ENCODE results near the gene COA7. TPM values are rescaled to one million over a fixed set of nuclear protein-coding genes. Genes with fewer than 3 reads are reported as not detected.

COA7 gene
- total RNA-seq, 4 donors from 2014 or later, result 18.7 to 22.3 (median 20.1) TPM

- no peaks in the 10 kb centered on the region for H3K36me3 ChIP-seq
- peak overlapping the region; percentile 70 to 87 (median 82) for H3K27ac ChIP-seq
- TF ChIP-seq POLR2A (IDR thresholded peaks at IDR 0.05), result no peak
- TF ChIP-seq, protein P1, sequence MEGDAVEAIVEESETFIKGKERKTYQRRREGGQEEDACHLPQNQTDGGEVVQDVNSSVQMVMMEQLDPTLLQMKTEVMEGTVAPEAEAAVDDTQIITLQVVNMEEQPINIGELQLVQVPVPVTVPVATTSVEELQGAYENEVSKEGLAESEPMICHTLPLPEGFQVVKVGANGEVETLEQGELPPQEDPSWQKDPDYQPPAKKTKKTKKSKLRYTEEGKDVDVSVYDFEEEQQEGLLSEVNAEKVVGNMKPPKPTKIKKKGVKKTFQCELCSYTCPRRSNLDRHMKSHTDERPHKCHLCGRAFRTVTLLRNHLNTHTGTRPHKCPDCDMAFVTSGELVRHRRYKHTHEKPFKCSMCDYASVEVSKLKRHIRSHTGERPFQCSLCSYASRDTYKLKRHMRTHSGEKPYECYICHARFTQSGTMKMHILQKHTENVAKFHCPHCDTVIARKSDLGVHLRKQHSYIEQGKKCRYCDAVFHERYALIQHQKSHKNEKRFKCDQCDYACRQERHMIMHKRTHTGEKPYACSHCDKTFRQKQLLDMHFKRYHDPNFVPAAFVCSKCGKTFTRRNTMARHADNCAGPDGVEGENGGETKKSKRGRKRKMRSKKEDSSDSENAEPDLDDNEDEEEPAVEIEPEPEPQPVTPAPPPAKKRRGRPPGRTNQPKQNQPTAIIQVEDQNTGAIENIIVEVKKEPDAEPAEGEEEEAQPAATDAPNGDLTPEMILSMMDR (IDR thresholded peaks at IDR 0.05 in 4 of 5, conservative IDR thresholded peaks at IDR 0.05 in 1 of 5), result no peak
- H3K4me1 ChIP-seq, result peaks cover 10 to 31% of the 10 kb centered on the region in 2 donors
- ATAC-seq (no peak), DNase-seq (no peak)
- intact Hi-C loops (cut with DNase I; ENCODE audit: low total_unique reads), result loop anchor here (2.0 to 10.0 kb wide), 2 partner anchors 17 to 85 kb away; no protein-coding TSS in a partner anchor
- H3K9me3 ChIP-seq, result no peaks in the 10 kb centered on the region
- no peak overlapping the region for H3K4me3 ChIP-seq
- in situ Hi-C loops (cut with MboI; ENCODE audit: low sequenced_read_pairs in 4 of 4), result loop anchor here in 1 of 4 donors (25.0 kb wide), 1 partner anchor 523 kb away; the partner anchor contains the start of gene ZFYVE9
- no peaks in the 10 kb centered on the region for H3K27me3 ChIP-seq
Measured at GRCh38 chr1:52659851-52660596, 38.1 kb downstream of the COA7 start.

GRCh38 chr1:52659356-52659755, 38.8 kb downstream of the COA7 start:
- Histone ChIP-seq H3K36me3 (no peaks in the 10 kb centered on the region), H3K27ac (peak overlapping the region; percentile 70 to 87 (median 82)), H3K4me3 (no peak overlapping the region), H3K9me3 (no peaks in the 10 kb centered on the region), H3K4me1 (peaks cover 10 to 27% of the 10 kb centered on the region in 2 donors), H3K27me3 (no peaks in the 10 kb centered on the region)
- in situ Hi-C loops (cut with MboI; ENCODE audit: low sequenced_read_pairs in 4 of 4), result loop anchor here in 1 of 4 donors (25.0 kb wide), 1 partner anchor 522 kb away; the partner anchor contains the start of gene ZFYVE9
- DNase-seq, result no peak
- ATAC-seq, result peak in 1 of 2 donors; percentile 2
- intact Hi-C loops (cut with DNase I; ENCODE audit: low total_unique reads), result loop anchor here (2.0 kb wide), 1 partner anchor 17 kb away; no protein-coding TSS in a partner anchor
- no peak for TF ChIP-seq POLR2A (IDR thresholded peaks at IDR 0.05)
- TF ChIP-seq, protein P1 (IDR thresholded peaks at IDR 0.05 in 4 of 5, conservative IDR thresholded peaks at IDR 0.05 in 1 of 5), result no peak

- in situ Hi-C loops (cut with MboI; ENCODE audit: low sequenced_read_pairs in 4 of 4) (loop anchor here in 1 of 4 donors (25.0 kb wide), 1 partner anchor 521 kb away; the partner anchor contains the start of gene ZFYVE9), intact Hi-C loops (cut with DNase I; ENCODE audit: low total_unique reads) (loop anchor here (1.0 to 2.0 kb wide), 2 partner anchors 18 to 54 kb away; no protein-coding TSS in a partner anchor)
- H3K9me3 ChIP-seq, result no peaks in the 10 kb centered on the region
- H3K27me3 ChIP-seq, result no peaks in the 10 kb centered on the region
- TF ChIP-seq, protein P1 (IDR thresholded peaks at IDR 0.05 in 4 of 5, conservative IDR thresholded peaks at IDR 0.05 in 1 of 5), result no peak
- peak in 1 of 2 donors; percentile 59 for TF ChIP-seq POLR2A (IDR thresholded peaks at IDR 0.05)
- peak; percentile 88 to 91 for DNase-seq
- H3K4me1 ChIP-seq, result peaks cover 10 to 27% of the 10 kb centered on the region in 2 donors
- ATAC-seq, result peak; percentile 94 to 98
- H3K27ac ChIP-seq, result peak overlapping the region; percentile 70 to 87 (median 82)
- H3K36me3 ChIP-seq, result no peaks in the 10 kb centered on the region
- H3K4me3 ChIP-seq, result no peak overlapping the region
Measured at GRCh38 chr1:52658795-52659194, 39.4 kb downstream of the COA7 start.

DNA sequence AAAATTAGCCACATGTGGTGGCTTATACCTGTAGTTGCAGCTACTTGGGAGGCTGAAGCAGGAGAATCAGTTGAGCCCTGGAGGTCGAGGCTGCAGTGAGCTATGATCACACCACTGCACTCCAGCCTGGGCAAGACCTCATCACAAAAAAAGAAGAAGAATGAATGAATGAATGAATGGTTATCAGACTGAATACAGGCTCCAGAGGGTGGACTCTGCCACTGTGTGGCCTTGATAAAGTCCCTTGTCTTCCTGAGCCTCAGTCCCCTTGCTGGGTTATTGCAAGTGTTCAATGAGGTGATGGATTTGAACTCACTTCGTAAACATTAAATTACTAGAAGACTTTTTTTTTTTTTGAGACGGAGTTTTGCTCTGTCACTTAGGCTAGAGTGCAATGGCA, 40.4 kb downstream of the COA7 start:
- TF ChIP-seq, protein P1 (IDR thresholded peaks at IDR 0.05 in 4 of 5, conservative IDR thresholded peaks at IDR 0.05 in 1 of 5), result no peak
- TF ChIP-seq POLR2A (IDR thresholded peaks at IDR 0.05), result no peak
- H3K4me3 ChIP-seq, result no peak overlapping the region
- no peaks in the 10 kb centered on the region for H3K27me3 ChIP-seq
- in situ Hi-C loops (cut with MboI; ENCODE audit: low sequenced_read_pairs in 4 of 4) (loop anchor here in 1 of 4 donors (25.0 kb wide), 1 partner anchor 520 kb away; the partner anchor contains the start of gene ZFYVE9), intact Hi-C loops (cut with DNase I; ENCODE audit: low total_unique reads) (loop anchor here (1.0 to 2.0 kb wide), 2 partner anchors 19 to 53 kb away; no protein-coding TSS in a partner anchor)
- peaks cover 10 to 20% of the 10 kb centered on the region in 2 donors for H3K4me1 ChIP-seq
- no peak for ATAC-seq
- H3K27ac ChIP-seq, result peak overlapping the region; percentile 70 to 87 (median 82)
- no peaks in the 10 kb centered on the region for H3K36me3 ChIP-seq
- no peaks in the 10 kb centered on the region for H3K9me3 ChIP-seq
- DNase-seq, result no peak

Data from gastrocnemius medialis (tissue), 4 donors.